Kidney tubule cell (primary cell): ENCODE results near the gene DNAJC5.
"Not testable (repeated sequence)": the region's sequence is repeated elsewhere in the genome, so short reads cannot be mapped to it uniquely, and the experiment has no call there.

Source experiments
- DNase-seq: peaks from one replicate; pipeline ENCODE4 v3.0.0-alpha.2; 2018; ENCODE audit warnings: low spot score

DNAJC5 gene

DNA sequence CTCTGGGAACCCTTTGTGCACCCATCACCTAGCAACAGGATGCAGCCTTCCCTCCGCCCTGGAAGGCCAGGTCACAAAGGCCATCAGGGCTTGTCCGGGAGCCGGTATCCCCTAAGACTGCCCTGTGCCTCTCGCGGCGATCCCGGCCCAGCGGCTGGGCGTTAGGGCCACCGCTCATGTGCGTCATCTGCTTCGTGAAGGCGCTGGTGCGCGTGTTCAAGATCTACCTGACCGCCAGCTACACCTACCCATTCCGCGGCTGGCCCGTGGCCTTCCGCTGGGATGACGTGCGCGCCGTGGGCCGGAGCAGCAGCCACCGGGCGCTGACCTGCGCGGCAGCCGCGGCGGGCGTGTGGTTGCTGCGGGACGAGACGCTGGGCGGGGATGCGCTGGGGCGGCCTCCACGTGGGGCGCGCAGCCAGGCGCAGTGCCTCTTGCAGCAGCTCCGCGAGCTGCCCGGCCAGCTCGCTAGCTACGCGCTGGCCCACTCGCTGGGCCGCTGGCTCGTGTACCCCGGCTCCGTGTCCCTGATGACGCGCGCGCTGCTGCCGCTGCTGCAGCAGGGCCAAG is 33.5 kb upstream of the DNAJC5 start, which contains the start of gene ABHD16B:
Gene ABHD16B, plus strand, starts transcription at position 134 of the 570 bp plus-strand sequence. Its CDS starts 43 bp downstream, at position 177.
- no peak for DNase-seq

- DNase-seq, result no peak
Observed at GRCh38 chr20:63861981-63862901, 32.7 kb upstream of the DNAJC5 start.

DNA sequence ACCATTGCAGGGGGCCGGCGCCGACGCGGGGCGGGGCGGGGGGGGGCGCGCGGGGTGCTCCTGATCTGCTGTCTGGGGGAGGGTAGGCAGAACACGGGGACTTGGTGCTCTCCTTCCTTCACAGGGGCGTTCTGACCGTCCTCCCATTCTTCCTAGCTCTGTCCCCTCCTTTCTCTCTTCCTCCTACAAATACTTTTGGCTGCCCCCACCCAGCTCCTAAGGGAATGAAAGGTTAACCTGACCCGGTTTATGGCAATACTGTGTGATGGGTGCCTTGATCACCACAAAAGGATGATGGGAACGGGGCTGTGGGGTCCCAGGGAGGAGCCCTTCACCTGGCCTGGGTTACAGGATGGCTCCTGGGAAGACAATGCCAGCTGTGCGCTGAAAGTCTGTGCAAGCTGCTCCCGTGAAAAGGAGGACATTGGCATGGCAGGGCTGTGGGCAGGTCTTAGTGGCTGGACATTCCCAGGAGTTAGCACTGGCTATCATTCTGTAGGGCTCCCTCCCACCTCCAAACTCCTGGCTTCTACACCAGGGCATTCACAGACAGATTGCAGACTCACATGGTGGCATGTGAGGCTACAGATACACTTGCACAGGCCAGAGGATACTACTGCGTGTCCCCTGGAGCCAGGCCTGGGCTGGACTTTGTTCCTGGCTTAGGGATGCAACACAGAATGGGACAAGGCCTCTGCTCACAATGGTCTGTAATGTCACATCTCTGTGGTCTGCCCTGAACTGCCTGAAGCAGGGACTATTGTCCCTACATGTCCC is 31.7 kb upstream of the DNAJC5 start:
- no peak for DNase-seq

GRCh38 chr20:63863798-63864544 is 31.0 kb upstream of the DNAJC5 start:
- DNase-seq, result peak; percentile 95

DNA sequence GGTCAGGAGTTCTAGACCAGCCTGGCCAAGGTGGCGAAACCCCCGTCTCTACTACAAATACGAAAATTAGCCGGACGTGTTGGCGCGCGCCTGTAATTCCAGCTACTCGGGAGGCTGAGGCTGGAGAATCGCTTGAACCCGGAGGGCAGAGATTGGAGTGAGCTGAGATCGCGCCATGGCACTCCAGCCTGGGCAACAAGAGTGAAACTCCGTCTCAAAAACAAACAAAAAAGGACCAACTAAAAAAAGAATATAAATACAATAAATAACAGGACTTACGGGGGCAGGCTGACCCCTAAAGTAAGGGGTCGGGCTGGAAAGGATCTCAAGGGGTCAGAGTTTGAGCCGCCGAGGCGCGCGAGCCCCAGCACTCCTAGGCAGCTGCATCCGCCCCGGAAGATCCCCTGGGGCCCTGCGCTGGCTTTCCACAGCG is 30.4 kb upstream of the DNAJC5 start:
- DNase-seq, result no peak

GRCh38 chr20:63864978-63865640 is 29.8 kb upstream of the DNAJC5 start, which contains the start of gene TPD52L2:
Gene TPD52L2, plus strand, starts transcription at chr20:63865270. Its CDS starts 96 bp downstream, at chr20:63865366.
- peak; percentile 99 for DNase-seq

GRCh38 chr20:63867042-63867441 is 27.9 kb upstream of the DNAJC5 start:
- not testable (repeated sequence) for DNase-seq

DNA sequence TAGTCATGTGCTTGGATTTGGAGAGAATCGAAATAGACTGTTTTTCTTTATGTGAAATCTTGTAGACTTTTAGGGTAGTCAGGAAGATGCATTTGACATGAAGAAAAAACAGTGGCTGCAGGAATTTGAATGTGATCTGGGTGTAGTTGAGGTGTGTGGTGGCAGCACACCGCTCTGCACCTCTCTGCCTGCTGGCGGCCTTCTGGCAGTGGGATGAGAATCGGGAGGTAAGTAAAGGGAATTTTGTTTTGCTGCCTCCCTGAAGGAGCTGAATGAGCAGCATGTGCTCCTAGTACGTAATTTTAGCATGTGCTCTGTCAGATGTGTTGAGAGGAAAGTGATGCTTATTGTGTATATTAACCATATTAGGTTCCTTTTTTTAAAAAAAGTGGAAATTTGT is 26.7 kb upstream of the DNAJC5 start:
- no peak for DNase-seq

DNA sequence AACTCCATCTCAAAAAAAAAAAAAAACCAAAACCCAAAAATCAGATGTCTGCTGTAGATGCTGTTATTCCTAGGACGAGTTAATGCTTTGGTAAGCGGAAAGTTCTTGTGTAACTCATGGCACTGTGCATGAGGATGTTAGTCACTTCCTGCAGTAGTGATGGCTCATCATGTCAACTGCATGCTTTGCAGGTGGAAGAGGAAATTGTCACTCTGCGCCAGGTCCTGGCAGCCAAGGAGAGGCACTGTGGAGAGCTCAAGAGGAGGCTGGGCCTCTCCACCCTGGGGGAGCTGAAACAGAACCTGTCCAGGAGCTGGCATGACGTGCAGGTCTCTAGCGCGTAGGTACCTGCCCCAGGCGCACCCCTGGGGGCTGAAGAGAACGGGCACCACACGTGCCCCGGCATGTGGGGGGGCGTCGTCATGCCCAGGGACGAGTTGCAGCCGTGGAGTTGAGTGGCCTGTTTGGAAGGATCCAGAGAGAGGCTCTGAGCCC is 21.4 kb upstream of the DNAJC5 start:
- peak; percentile 90 for DNase-seq

- DNase-seq, result not testable (repeated sequence)
Observed at GRCh38 chr20:63874241-63874640, 20.7 kb upstream of the DNAJC5 start.

- DNase-seq, result no peak
Observed at GRCh38 chr20:63876489-63877036, 18.4 kb upstream of the DNAJC5 start.

DNA sequence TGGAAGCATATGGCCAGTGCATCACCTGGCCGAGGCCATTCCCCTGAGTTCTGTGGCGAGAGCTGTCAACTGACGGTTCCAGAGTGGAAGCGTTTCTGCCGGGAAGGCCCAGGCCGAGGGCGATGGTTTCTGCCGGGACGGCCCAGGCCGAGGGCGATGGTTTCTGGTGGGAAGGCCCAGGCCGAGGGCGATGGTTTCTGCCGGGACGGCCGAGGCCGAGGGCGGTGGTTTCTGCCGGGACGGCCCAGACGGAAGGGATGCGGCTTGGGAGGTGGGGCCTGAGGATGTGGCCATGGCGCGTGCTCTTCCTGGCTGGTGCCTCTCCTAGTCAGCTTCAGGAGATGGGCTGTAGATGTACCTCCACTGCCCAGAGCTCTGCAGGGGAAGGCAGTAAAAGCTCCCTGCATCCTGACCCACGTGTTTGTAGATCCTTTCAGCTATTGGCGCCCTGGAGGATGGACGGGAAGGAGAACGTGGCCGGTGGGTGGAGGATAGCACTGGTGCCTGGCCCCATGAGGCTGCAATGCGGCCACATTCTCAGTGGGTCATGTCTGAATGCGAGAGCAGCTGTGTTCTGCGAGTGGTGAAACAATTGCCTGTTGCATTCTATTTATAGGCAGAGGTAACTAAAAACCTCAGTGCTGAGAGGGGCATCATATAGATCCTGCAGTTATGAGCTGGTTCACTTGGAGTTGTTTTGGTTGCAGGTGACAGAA is 17.0 kb upstream of the DNAJC5 start:
- DNase-seq, result no peak

- DNase-seq, result no peak
Observed at GRCh38 chr20:63878899-63879663, 15.8 kb upstream of the DNAJC5 start.

DNA sequence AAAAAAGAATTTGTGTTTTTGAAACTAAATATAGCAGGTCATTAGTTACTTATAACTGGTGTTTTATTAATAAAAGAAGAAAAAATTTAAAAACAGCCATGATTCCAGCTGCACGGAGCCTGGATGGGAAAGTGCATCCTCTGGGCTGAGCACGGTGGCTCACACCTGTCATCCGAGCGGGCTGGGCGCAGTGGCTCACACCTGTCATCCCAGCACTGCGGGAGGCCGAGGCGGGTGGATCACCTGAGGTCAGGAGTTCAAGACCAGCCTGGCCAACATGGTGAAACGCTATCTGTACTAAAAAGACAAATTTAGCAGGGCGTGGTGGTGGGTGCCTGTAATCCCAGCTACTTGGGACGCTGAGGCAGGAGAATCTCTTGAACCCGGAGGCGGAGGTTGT is 14.0 kb upstream of the DNAJC5 start:
- not testable (repeated sequence) for DNase-seq

DNA sequence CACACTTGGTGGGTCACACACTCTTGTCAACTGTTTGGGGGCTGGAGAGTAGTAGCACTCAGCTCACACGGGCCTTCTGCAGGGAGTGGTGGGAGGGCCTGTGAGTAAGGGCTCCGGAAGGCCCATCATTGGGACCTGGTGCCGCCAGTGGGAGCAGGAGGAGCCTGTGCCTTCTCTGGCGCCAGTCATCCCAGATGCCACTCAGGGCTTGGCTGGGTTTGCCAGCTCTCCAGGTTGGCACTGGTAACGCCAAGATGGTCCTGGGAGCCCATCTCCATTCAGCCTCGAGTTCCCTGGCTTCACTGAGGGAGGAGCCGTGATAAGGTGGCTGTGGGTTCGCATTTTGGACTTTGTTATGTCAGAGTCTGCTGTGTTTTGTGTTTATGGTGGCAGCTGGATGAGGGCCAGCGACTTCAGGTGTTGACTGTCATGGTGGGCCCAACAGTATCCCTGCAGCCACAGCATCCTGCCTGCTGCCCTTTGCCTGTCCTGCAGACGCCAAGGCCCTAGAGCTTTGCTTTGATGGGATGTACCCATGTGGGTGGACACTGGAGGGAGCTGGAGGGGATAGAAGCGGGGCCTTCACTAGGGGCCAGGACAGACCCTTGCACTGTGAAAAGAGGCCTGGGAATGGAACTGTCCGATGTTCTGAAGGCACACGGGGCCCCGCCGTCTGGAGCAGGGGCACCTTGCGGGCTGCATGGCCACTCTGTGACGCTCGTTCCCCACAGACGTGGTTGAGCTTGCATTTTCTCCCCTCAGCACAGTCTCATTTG is 13.3 kb upstream of the DNAJC5 start:
- DNase-seq, result no peak

DNA sequence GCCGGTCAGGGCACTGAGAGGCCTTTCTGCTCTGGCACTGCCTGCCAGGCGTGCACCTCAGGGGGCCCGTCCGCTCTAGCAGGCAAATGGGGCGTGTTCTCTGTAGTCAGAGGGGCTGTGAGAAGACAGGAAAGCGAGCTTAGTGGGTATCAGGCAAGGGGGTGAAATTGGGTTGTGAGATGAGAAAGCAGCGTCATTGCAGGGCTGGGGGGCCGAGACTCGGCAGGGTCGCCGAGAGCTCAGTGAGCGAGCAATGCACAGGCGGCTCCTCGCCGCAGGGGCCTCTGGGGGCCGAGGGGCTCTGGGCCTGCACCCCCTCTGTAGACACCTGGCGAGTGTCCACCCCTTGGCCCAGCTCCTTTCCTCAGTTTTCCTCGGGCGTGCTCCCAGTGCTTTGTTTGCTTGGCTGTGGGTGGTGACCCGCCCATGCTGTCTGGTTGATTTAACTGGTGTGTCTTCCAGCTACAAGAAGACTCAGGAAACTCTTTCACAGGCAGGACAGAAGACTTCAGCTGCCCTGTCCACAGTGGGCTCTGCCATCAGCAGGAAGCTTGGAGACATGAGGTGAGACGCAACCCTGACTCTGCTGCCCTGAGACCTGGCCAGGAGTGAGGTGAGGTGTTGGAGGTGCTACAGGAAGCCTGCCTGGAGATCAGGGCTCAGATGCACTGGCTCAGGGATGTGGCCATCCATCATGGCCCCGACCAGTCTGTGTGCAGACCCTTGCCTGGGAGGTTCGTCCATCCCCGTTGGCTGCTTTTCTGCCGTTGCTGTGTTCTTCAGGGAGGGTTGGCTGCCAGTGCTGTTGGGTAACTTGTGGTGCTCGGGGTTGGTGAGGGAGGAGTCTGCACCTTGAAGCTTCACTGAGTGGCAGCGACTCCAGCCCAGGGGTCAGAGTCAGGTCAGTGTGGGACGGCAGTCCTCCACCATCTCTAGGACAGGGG is 12.4 kb upstream of the DNAJC5 start:
- DNase-seq, result no peak

- DNase-seq, result no peak
Observed at GRCh38 chr20:63883201-63883593, 11.7 kb upstream of the DNAJC5 start.
